PC-3 (cell line): ENCODE data around the gene SCGB1D4. TPM values are rescaled to one million over a fixed set of nuclear protein-coding genes. Genes with fewer than 3 reads are reported as not detected.
A peak's percentile ranks its signal among the peaks of the same experiment; 100 is the strongest.

Experiments
- ATAC-seq: fragments of 200-7000 bp; cut with Tn5 transposase; 2 replicates; pipeline ENCODE4 v1.9.1; 2020; ENCODE audit warnings: mild to moderate bottlenecking, moderate library complexity
- BruUV-seq: library from RNA; stranded (reverse); fragments of 400-500 nt; replicated peaks from 2 replicates; lab custom pipeline; 2021; lab: Mats Ljungman, UMichigan
- CTCF ChIA-PET: fragments of 300-600 bp; sonication (Branson Sonifier 250); formaldehyde crosslinking; loops from one replicate; lab custom pipeline; 2022; ENCODE audit warnings: antibody characterized with exemption; lab: Charles Lee
- POLR2A ChIA-PET: fragments of 300-600 bp; sonication (Branson Sonifier 250); formaldehyde crosslinking; loops from one replicate; lab custom pipeline; 2022; ENCODE audit warnings: antibody characterized with exemption; ENCODE audit not compliant: unreplicated experiment; lab: Charles Lee
- DNase-seq: peaks from one replicate; pipeline ENCODE4 v3.0.0-alpha.2; 2015
- H2AFZ ChIP-seq: fragments of 300-600 bp; sonication (generic); 2 replicates; pipeline ENCODE4 v1.6.0; 2016; ENCODE audit warnings: antibody characterized with exemption, low read length
- H3F3A ChIP-seq: fragments of 300-600 bp; sonication (generic); one replicate; pipeline ENCODE4 v1.6.0; 2017; ENCODE audit warnings: antibody characterized with exemption, low read length, control low read depth, mild to moderate bottlenecking; ENCODE audit not compliant: unreplicated experiment
- H3K27ac ChIP-seq: fragments of 300-600 bp; sonication (generic); 2 replicates; pipeline ENCODE4 v1.5.1; 2016; ENCODE audit warnings: mild to moderate bottlenecking, low read length
- H3K27me3 ChIP-seq: fragments of 300-600 bp; sonication (generic); 2 replicates; pipeline ENCODE4 v1.6.1; 2016; ENCODE audit warnings: low read length, mixed read lengths
- H3K36me3 ChIP-seq: fragments of 300-600 bp; sonication (generic); 2 replicates; pipeline ENCODE4 v1.6.1; 2016; ENCODE audit warnings: low read depth, mixed run types, low read length, mixed read lengths
- H3K4me1 ChIP-seq: fragments of 300-600 bp; sonication (generic); 2 replicates; pipeline ENCODE4 v1.5.1; 2016; ENCODE audit warnings: low read length; ENCODE audit not compliant: insufficient read depth
- H3K4me2 ChIP-seq: fragments of 300-600 bp; sonication (generic); 2 replicates; pipeline ENCODE4 v1.6.0; 2016; ENCODE audit warnings: low read length
- H3K4me3 ChIP-seq: fragments of 300-600 bp; sonication (generic); 2 replicates; pipeline ENCODE4 v1.5.1; 2016; ENCODE audit warnings: mild to moderate bottlenecking, low read length, mixed read lengths
- H3K79me2 ChIP-seq: fragments of 300-600 bp; sonication (generic); 2 replicates; pipeline ENCODE4 v1.6.1; 2017; ENCODE audit warnings: low read length, mixed read lengths
- H3K9ac ChIP-seq: fragments of 300-600 bp; sonication (generic); 2 replicates; pipeline ENCODE4 v1.6.0; 2016; ENCODE audit warnings: mild to moderate bottlenecking, low read length
- H3K9me2 ChIP-seq: fragments of 300-600 bp; sonication (generic); replicated peaks from 2 replicates; pipeline ENCODE4 v1.6.1; 2016; ENCODE audit warnings: mixed run types, low read length, mixed read lengths
- H3K9me3 ChIP-seq: fragments of 300-600 bp; sonication (generic); 2 replicates; pipeline ENCODE4 v1.6.1; 2016; ENCODE audit warnings: low read length, mixed read lengths
- H4K20me1 ChIP-seq: fragments of 300-600 bp; sonication (generic); 2 replicates; pipeline ENCODE4 v1.6.1; 2016; ENCODE audit warnings: low read length, mixed read lengths
- CTCF ChIP-seq: fragments of 300-600 bp; sonication (generic); conservative IDR thresholded peaks from 2 replicates; pipeline ENCODE4 v1.5.1; 2017; ENCODE audit warnings: antibody characterized with exemption, low read depth, mild to moderate bottlenecking, low read length
- EZH2 ChIP-seq: fragments of 300-600 bp; sonication (generic); IDR thresholded peaks from one replicate; pipeline ENCODE4 v1.6.1; 2017; ENCODE audit warnings: antibody characterized with exemption, mild to moderate bottlenecking, low read length; ENCODE audit not compliant: unreplicated experiment
- EZH2phosphoT487 ChIP-seq: fragments of 300-600 bp; sonication (generic); IDR thresholded peaks from 2 replicates; pipeline ENCODE4 v1.6.1; 2018; ENCODE audit warnings: mild to moderate bottlenecking, antibody characterized with exemption, low read length, borderline replicate concordance
- intact Hi-C: fragments of 100-400 bp; cut with micrococcal nuclease; formaldehyde crosslinking; loops from 2 replicates; pipeline ENCODE4 v1.9.0; 2023
- total RNA-seq: library from RNA; depleted of rRNA; stranded (reverse); fragments of >200 nt; gene quantifications from 2 replicates; pipeline ENCODE4 v1.2.3, GENCODE V29; 2014

Gene SCGB1D4
- total RNA-seq, 1 experiment from 2014 or later = not detected

GRCh38 chr11:62269654-62270278, 29.1 kb downstream of the SCGB1D4 start, which contains the start of gene SCGB2A2:
SCGB2A2 (plus strand) TSS chr11:62270158; CDS start chr11:62270217, 59 bp downstream.
- no peaks in the 10 kb centered on the region for H3K36me3 ChIP-seq
- H3K4me2 ChIP-seq = peak within 1 kb of the TSS; percentile 12; the same call in 1 of the 2 replicates
- no peaks in the 10 kb centered on the region for H3K79me2 ChIP-seq
- peaks cover 32% of the 10 kb centered on the region for H3K4me1 ChIP-seq
- peak; percentile 41 for ATAC-seq
- intact Hi-C loops = no loop called here
- no TSS peak for BruUV-seq
- no peak within 1 kb of the TSS for H3K9ac ChIP-seq
- H3K27ac ChIP-seq = no peak within 1 kb of the TSS
- CTCF ChIA-PET = no interaction called here
- peak; percentile 73 for DNase-seq
- H2AFZ ChIP-seq = no peak within 1 kb of the TSS
- POLR2A ChIA-PET = no interaction called here
- no peak within 1 kb of the TSS for H3K4me3 ChIP-seq
- H4K20me1 ChIP-seq = no peaks in the 10 kb centered on the region
- H3K27me3 ChIP-seq = peaks cover 23% of the 10 kb centered on the region
- H3F3A ChIP-seq = peaks cover 4% of the 10 kb centered on the region
- H3K9me3 ChIP-seq = no peaks in the 10 kb centered on the region
- H3K9me2 ChIP-seq = no peaks in the 10 kb centered on the region
- peak; percentile 69 for TF ChIP-seq CTCF
- TF ChIP-seq EZH2phosphoT487 = no peak

GRCh38 chr11:62267576-62267975, 31.3 kb downstream of the SCGB1D4 start:
- Histone ChIP-seq H3K9me2 (no peaks in the 10 kb centered on the region), H4K20me1 (no peaks in the 10 kb centered on the region), H3K4me2 (no peak overlapping the region), H3K27ac (no peak overlapping the region), H3F3A (peaks cover 4% of the 10 kb centered on the region), H3K9me3 (no peaks in the 10 kb centered on the region), H3K4me1 (peaks cover 47% of the 10 kb centered on the region), H3K27me3 (peaks cover 22% of the 10 kb centered on the region), H3K79me2 (no peaks in the 10 kb centered on the region), H3K9ac (no peak overlapping the region), H2AFZ (no peak overlapping the region), H3K4me3 (no peak overlapping the region), H3K36me3 (no peaks in the 10 kb centered on the region)
- DNase-seq (peak; percentile 43), ATAC-seq (no peak)
- intact Hi-C loops = no loop called here
- TF ChIP-seq EZH2phosphoT487 (no peak), EZH2 (no peak), CTCF (no peak)
- ChIA-PET POLR2A (no interaction called here), CTCF (no interaction called here)
- no TSS peak for BruUV-seq

GRCh38 chr11:62267050-62267449, 31.8 kb downstream of the SCGB1D4 start:
- Histone ChIP-seq H4K20me1 (no peaks in the 10 kb centered on the region), H3K9me2 (no peaks in the 10 kb centered on the region), H3F3A (peaks cover 4% of the 10 kb centered on the region), H3K36me3 (no peaks in the 10 kb centered on the region), H3K4me1 (peaks cover 47% of the 10 kb centered on the region), H3K79me2 (no peaks in the 10 kb centered on the region), H3K27me3 (peaks cover 17% of the 10 kb centered on the region), H3K27ac (peak overlapping the region; percentile 66), H3K4me3 (no peak overlapping the region), H3K4me2 (peak overlapping the region; percentile 61), H2AFZ (peak overlapping the region; percentile 52), H3K9me3 (no peaks in the 10 kb centered on the region), H3K9ac (no peak overlapping the region)
- TF ChIP-seq EZH2 (no peak), EZH2phosphoT487 (no peak), CTCF (no peak)
- ATAC-seq (no peak), DNase-seq (peak; percentile 27)
- ChIA-PET CTCF (interaction anchor here (0.5 kb wide), 1 partner anchor 324 kb away, joined by 3 read pairs; no protein-coding TSS in a partner anchor), POLR2A (no interaction called here)
- BruUV-seq = no TSS peak
- intact Hi-C loops = no loop called here
